Measurements from ENCODE around the gene PTS. TPM values are rescaled to one million over a fixed set of nuclear protein-coding genes. Genes with fewer than 3 reads are reported as not detected.
A peak's percentile ranks its signal among the peaks of the same experiment; 100 is the strongest.

Gene PTS
- total and polyA plus RNA-seq, 12 donors: 22.5 to 75.0 (median 27.7) TPM

DNA sequence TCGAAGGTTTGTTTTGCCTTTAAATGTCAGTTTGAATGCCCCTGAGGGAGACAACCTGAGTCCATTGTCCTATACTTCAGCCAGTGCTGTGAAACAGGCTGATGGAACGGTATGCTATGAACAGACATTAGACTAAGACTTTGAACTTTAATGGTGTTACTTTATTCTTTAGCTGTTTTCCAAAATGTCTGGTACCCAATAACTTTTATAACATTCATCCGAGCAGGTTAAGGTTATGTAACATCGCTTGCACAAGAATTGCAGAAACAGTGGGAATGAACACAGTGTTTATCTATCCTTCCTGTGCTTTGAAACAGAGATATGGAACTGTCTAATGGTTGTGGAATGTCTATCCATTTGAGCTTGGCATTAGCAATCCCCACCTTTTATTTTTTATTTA, 12.5 kb upstream of the PTS start:
- intact Hi-C loops (cut with DNase I): loop anchor here in 2 of 10 donors (10.0 kb wide), 2 partner anchors 341 to 1081 kb away; no protein-coding TSS in a partner anchor
- Histone ChIP-seq H3K27ac (no peak overlapping the region), H3K36me3 (peaks cover 0 to 48% (median 0%) of the 10 kb centered on the region in 9 donors), H3K4me1 (peaks cover 0 to 6% (median 0%) of the 10 kb centered on the region in 9 donors), H3K27me3 (no peaks in the 10 kb centered on the region), H3K9me3 (no peaks in the 10 kb centered on the region), H3K4me3 (no peak overlapping the region)
- DNase-seq (no peak), ATAC-seq (no peak)
- WGBS, 2 donors: 84 to 94% methylated on average over 4 of the region's 4 CpGs
- TF ChIP-seq, protein P1, sequence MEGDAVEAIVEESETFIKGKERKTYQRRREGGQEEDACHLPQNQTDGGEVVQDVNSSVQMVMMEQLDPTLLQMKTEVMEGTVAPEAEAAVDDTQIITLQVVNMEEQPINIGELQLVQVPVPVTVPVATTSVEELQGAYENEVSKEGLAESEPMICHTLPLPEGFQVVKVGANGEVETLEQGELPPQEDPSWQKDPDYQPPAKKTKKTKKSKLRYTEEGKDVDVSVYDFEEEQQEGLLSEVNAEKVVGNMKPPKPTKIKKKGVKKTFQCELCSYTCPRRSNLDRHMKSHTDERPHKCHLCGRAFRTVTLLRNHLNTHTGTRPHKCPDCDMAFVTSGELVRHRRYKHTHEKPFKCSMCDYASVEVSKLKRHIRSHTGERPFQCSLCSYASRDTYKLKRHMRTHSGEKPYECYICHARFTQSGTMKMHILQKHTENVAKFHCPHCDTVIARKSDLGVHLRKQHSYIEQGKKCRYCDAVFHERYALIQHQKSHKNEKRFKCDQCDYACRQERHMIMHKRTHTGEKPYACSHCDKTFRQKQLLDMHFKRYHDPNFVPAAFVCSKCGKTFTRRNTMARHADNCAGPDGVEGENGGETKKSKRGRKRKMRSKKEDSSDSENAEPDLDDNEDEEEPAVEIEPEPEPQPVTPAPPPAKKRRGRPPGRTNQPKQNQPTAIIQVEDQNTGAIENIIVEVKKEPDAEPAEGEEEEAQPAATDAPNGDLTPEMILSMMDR (IDR thresholded peaks at IDR 0.05): no peak

DNA sequence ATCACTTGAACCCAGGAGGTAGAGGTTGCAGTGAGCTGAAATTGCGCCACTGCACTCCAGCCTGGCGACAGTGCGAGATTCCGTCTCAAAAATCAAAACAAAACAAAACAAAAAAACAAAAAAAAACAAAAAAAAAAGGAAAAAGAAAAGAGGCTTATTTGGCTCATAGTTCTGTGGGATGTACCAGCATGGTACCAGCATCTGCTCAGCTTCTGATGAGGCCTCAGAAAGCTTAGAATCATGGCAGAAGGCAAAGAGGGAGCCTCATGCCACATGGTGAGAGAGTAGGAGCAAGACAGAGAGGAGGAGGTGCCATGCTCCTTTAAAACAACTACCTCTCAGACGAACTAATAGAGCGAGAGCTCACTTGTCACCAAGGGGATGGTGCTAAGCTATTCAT, 10.6 kb upstream of the PTS start:
- no peak overlapping the region for H3K27ac ChIP-seq
- no peak overlapping the region for H3K4me3 ChIP-seq
- intact Hi-C loops (cut with DNase I): loop anchor here in 3 of 10 donors (2.0 to 10.0 kb wide), 4 partner anchors 65 to 1079 kb away; no protein-coding TSS in a partner anchor
- H3K27me3 ChIP-seq: no peaks in the 10 kb centered on the region
- H3K9me3 ChIP-seq: no peaks in the 10 kb centered on the region
- ATAC-seq (no peak), DNase-seq (no peak)
- 82 to 83% methylated on average over 6 of the region's 6 CpGs for WGBS, 2 donors
- H3K4me1 ChIP-seq: peaks cover 0 to 6% (median 0%) of the 10 kb centered on the region in 9 donors
- peaks cover 0 to 44% (median 0%) of the 10 kb centered on the region in 9 donors for H3K36me3 ChIP-seq
- TF ChIP-seq, protein P1 (IDR thresholded peaks at IDR 0.05): no peak

DNA sequence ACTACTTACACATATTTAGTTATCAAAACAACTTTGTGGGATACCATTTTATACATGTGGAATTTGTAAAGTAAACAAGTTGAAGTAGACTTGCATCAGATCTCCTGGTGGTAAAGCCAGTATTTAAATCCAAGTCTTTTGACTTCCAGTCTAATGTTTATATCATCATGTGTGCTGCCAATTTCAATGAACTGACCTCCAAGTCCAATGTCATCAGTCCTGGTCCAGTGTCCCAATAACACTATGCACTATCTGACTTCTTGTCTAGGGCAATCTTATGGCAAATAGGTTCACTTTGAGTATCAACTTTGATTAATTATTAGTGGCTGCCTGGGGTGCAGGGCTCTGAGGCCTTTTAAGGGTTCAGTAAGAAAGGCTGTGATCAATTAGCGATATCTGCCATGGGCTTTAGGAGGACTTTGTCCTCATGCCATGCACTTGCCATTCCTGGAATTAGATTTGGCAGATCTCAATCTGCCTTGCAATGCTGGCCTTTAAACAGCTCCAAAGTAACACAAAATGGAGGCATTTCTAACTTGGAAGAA, 9.6 kb upstream of the PTS start:
- H3K4me3 ChIP-seq: no peak overlapping the region
- peaks cover 0 to 48% (median 0%) of the 10 kb centered on the region in 9 donors for H3K36me3 ChIP-seq
- 100% methylated on average over 1 of the region's 1 CpG for WGBS, 2 donors
- DNase-seq (no peak), ATAC-seq (no peak)
- no peak overlapping the region for H3K27ac ChIP-seq
- peaks cover 0 to 6% (median 0%) of the 10 kb centered on the region in 9 donors for H3K4me1 ChIP-seq
- TF ChIP-seq, protein P1 (IDR thresholded peaks at IDR 0.05): no peak
- intact Hi-C loops (cut with DNase I): loop anchor here in 3 of 10 donors (2.0 to 10.0 kb wide), 4 partner anchors 64 to 1078 kb away; no protein-coding TSS in a partner anchor
- no peaks in the 10 kb centered on the region for H3K9me3 ChIP-seq
- H3K27me3 ChIP-seq: no peaks in the 10 kb centered on the region

DNA sequence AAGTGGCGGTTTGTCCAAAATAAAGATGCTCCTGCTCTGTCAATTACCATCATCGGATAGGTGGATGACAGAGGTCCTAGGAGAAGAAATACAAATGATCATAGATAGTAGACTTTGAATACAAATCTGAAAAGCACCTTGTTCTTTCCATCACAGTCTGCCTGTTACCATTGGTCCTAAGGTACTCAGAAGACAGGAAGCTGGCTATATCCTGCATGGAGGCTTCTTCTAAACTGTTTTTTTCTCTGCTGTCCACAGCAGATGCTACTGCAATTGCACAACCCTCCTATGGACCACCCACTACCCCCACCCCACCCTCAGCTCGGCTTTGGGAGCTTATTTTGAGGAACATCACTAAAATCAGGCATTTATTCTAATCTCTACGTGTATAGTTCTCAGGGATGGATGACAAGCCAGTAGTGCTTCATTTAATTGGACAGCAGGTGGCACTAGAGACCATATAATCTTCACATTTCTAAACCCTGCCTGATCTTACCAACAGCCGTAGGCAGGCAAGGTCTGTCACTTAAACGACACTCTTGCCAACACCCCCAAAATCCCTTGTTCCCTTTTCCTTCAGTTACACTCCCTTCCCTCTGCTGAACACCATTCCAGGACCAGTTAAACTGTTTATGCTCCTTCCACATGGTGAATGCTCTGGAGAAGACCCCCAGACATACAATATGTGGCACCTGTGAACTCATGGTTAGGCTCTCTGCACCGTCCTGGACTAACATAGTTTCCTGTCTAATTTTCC, 6.6 kb upstream of the PTS start:
- Histone ChIP-seq H3K36me3 (peaks cover 0 to 40% (median 0%) of the 10 kb centered on the region in 9 donors), H3K4me3 (no peak overlapping the region), H3K9me3 (no peaks in the 10 kb centered on the region), H3K27ac (no peak overlapping the region), H3K4me1 (peaks cover 0 to 5% (median 0%) of the 10 kb centered on the region in 9 donors), H3K27me3 (no peaks in the 10 kb centered on the region)
- ATAC-seq (peak; percentile 83 to 95 (median 92)), DNase-seq (peak in 1 of 2 donors; percentile 54)
- TF ChIP-seq, protein P1 (IDR thresholded peaks at IDR 0.05): peak; percentile 60 to 85 (median 81)
- intact Hi-C loops (cut with DNase I): loop anchor here (1.0 to 10.0 kb wide), 7 partner anchors 60 to 1075 kb away; no protein-coding TSS in a partner anchor
- 35 to 39% methylated on average over 7 of the region's 7 CpGs for WGBS, 2 donors

All from heart right ventricle (tissue), 16 donors.